NB4 (cell line): ENCODE measurements around the gene TMA16.

Source experiments
- POLR2A ChIP-seq: IDR thresholded peaks from 2 replicates; pipeline ENCODE4 v1.6.1; 2011; ENCODE audit warnings: mild to moderate bottlenecking; ENCODE audit not compliant: insufficient read length; ENCODE audit errors: extremely low read depth
- TF ChIP-seq, protein P1 (sequence below): IDR thresholded peaks from one replicate; pipeline ENCODE4 v1.5.1; 2012; ENCODE audit warnings: low read depth, low read length
- TF ChIP-seq, protein P2 (sequence below): IDR thresholded peaks from 2 replicates; pipeline ENCODE4 v1.6.1; 2011; ENCODE audit warnings: low read depth, low read length

DNA sequence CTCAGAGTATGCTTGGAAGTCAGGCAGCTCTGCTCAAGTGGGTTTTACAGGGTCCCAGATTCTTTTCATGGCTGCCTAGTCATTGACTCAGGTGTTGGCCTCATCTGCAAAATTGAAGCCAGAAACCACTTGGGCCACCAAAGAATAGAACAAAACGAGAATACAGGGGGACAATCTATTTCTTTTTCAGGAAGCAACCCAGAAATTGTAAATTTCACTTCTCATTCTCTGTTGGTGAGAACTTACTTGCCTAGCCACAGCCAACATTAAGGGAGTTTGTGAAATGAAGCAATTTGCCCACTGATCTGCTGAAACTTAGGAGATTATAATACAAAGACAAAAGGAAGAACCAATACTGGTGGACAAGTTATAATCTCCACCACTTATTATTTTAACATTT lies 12.3 kb upstream of the TMA16 start:
- TF ChIP-seq POLR2A, result no peak
- TF ChIP-seq, protein P1, sequence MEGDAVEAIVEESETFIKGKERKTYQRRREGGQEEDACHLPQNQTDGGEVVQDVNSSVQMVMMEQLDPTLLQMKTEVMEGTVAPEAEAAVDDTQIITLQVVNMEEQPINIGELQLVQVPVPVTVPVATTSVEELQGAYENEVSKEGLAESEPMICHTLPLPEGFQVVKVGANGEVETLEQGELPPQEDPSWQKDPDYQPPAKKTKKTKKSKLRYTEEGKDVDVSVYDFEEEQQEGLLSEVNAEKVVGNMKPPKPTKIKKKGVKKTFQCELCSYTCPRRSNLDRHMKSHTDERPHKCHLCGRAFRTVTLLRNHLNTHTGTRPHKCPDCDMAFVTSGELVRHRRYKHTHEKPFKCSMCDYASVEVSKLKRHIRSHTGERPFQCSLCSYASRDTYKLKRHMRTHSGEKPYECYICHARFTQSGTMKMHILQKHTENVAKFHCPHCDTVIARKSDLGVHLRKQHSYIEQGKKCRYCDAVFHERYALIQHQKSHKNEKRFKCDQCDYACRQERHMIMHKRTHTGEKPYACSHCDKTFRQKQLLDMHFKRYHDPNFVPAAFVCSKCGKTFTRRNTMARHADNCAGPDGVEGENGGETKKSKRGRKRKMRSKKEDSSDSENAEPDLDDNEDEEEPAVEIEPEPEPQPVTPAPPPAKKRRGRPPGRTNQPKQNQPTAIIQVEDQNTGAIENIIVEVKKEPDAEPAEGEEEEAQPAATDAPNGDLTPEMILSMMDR, result no peak
- TF ChIP-seq, protein P2, sequence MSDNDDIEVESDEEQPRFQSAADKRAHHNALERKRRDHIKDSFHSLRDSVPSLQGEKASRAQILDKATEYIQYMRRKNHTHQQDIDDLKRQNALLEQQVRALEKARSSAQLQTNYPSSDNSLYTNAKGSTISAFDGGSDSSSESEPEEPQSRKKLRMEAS, result no peak
